Fibroblast of mammary gland (primary cell): Measurements from ENCODE around the gene PUS1.

ENCODE experiments used
- DNase-seq: peaks from one replicate; pipeline ENCODE4 v3.0.0-alpha.2; 2010; ENCODE audit warnings: low read depth
- H3K4me3 ChIP-seq: 2 replicates; pipeline ENCODE4 v1.5.1; 2011; ENCODE audit warnings: low read depth, mild to moderate bottlenecking, low read length, moderate library complexity; ENCODE audit not compliant: control insufficient read depth
- CTCF ChIP-seq: conservative IDR thresholded peaks from 2 replicates; pipeline ENCODE4 v1.5.1; 2011; ENCODE audit warnings: low read depth, low read length, inconsistent platforms; ENCODE audit not compliant: control insufficient read depth, insufficient read depth

Gene PUS1

GRCh38 chr12:131909752-131910219 lies 19.3 kb upstream of the PUS1 start:
- no peak for DNase-seq
- TF ChIP-seq CTCF, result no peak

DNA sequence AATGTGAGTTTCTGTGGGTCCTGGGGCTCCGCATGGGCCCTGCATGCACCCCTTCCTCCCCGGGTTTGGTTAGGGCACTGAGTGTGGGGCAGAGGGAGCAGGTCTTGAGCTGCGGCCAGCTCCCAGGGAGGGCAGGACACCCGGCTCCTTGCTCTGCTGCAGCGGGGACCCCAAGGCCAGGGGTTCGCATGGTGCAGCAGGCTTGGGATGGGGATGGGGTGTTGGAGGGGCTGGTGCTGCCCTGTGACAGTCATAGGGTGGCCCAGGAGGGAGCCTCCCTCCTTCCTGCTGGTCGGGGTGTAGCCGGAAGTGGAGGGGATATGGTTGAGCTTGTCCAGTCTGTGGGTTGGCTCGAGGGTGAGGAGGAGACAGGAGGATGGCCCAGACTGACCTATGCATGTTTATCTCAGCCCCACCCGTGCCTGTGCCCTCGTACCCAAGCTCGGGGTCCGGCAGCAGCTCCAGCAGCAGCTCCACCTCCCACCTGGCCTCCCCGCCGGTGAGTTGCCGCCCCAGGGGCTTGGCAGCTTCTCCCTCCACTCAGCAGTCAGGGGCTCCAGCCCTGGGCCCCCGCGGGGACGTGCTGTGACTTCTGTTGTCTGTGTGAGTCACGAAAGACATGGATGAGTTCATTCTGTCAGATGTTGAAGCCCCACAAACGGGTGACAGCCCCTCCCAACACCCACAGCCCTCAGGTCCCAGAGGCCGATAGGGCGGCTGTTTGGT lies 18.6 kb upstream of the PUS1 start:
- no peak for TF ChIP-seq CTCF
- no peak overlapping the region for H3K4me3 ChIP-seq
- no peak for DNase-seq

More at GRCh38 chr12:131909752-131910219, 19.3 kb upstream of the PUS1 start:
- H3K4me3 ChIP-seq, result no peak overlapping the region

DNA sequence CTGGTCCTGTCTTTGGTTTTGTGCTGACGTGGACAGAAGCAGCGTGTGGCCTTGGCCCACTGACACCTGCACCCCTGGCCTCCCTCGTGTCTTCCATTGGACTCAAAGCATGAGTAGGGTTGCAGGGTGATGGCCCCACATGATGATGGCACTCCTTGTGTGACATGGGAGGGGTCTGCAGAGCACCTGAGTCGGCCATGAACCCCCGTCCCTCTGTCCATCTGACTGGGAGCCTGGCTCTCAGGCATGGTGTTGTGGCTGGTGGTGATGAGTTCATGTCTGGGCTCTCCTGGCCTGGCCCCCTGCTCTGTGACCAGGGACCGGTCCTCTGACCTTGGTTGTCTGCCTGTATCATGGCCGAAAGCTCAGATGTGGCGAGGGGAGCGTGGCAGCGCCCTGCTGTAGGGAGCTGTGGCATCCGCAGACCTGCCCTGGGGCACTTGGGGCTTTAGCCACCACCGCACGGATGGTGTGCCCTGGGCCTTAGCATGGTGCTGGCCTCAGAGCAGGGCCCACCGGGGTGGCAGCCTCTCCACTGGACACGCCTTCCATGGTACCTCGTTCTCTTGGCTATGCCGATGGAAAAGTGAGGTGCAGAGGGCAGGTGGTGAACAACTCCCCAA lies 17.9 kb upstream of the PUS1 start:
- no peak overlapping the region for H3K4me3 ChIP-seq
- TF ChIP-seq CTCF, result no peak
- DNase-seq, result no peak

DNA sequence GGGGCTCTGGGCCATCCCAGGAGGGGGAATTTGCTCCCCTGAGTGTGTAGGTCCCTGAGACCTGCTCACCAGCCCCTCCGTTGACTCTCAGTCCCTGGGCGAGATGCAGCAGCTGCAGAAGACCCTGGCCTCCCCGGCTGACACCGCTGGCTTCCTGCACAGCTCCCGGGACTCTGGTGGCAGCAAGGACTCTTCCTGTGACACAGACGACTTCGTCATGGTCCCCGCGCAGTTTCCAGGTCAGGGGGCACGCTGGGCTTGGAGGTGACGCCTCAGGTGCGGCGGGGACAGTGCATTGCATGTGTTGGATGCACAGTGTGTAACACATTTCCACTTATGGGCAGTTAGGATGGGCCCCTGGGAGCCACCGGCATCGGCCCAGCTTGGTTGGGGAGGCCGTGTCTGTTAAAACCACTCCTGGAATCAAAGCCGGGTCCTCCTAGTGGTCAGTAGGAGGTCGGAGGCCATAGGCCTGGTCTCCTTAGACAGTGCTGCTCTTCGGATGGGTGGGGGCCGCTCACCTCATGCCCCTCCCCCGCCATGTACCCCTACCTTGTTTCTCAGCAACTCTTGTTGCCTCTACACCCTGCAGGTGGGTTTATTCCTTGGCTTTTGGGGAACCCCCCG lies 17.1 kb upstream of the PUS1 start:
- no peak overlapping the region for H3K4me3 ChIP-seq
- TF ChIP-seq CTCF, result peak; percentile 2
- DNase-seq, result peak; percentile 11

- no peak for TF ChIP-seq CTCF
- DNase-seq, result peak; percentile 91
- no peak overlapping the region for H3K4me3 ChIP-seq
Measured at GRCh38 chr12:131912518-131913274, 16.4 kb upstream of the PUS1 start.

GRCh38 chr12:131913666-131914065 lies 15.4 kb upstream of the PUS1 start:
- no peak for TF ChIP-seq CTCF
- no peak for DNase-seq
- no peak overlapping the region for H3K4me3 ChIP-seq
